ENCODE measurements around the gene SMARCAL1. TPM values are rescaled to one million over a fixed set of nuclear protein-coding genes. Genes with fewer than 3 reads are reported as not detected.

Gene SMARCAL1
- total RNA-seq, 1 experiment from 2014 or later, result 8.6 TPM

- in situ Hi-C loops (cut with HindIII; ENCODE audit: low pct_unique_long_range_greater_than_20kb, low sequenced_read_pairs), result no loop called here
- DNase-seq (ENCODE audit: low read depth), result no peak
Observed at GRCh38 chr2:216389570-216389969, 22.7 kb upstream of the SMARCAL1 start.

DNA sequence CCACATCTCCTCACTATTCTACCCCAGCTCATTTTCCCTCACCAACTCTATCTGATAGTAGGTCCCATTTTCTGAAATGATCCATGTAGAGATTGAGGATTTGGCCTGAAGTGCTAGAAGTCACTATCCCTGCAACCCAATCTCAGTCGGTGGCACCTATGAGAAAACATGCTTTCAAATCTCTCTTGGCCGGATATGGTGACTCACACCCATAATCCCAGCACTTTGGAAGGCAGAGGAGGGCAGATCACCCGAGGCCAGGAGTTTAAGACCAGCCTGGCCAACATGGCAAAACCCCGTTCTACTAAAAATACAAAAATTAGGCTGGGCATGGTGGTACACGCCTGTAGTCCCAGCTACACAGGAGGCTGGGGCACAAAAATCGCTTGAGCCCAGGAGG lies 20.9 kb upstream of the SMARCAL1 start:
- in situ Hi-C loops (cut with HindIII; ENCODE audit: low pct_unique_long_range_greater_than_20kb, low sequenced_read_pairs), result no loop called here
- no peak for DNase-seq (ENCODE audit: low read depth)

- DNase-seq (ENCODE audit: low read depth), result no peak
- in situ Hi-C loops (cut with HindIII; ENCODE audit: low pct_unique_long_range_greater_than_20kb, low sequenced_read_pairs), result no loop called here
Observed at GRCh38 chr2:216392018-216392562, 20.2 kb upstream of the SMARCAL1 start.

DNA sequence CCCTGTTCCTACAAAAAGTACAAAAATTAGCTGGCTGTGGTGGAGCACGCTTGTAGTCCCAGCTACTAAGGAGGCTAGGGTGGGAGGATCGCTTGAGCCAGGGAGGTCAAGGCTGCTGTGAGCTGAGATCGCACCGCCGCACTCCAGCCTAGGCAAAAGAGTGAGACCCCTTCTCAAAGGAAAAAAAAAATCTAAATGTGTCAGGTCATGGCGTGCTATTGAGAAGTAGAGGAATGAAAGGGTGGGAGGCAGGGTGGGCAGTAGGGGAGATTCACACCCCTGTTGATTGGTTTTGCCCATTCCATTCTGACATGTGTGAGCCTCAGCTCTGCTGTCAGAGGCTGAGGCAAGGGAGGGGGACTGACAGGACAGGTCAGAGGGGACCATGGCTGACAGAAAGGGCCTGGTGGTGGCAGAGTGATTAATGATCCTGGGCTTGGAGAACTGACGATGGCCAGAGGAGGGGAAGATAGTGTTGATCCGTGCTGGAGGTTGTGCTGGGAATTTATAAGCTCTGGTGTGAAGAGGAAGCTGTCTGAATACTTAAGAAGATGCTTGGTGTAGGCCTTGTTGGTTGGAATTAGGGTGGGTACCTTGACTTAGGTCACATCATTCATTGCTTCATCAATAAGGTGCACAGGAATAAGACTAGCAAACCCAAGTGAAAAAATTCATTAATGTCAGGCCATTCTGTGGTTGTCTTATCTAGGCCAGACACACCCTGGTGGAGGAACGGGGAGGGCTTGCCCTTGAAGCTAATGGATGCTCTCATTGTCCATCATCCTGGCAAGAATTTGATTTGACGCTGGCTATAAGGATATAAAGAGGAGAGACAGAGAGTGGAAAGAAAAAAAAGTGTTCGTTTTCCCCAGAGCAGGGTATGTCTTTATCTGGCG lies 19.1 kb upstream of the SMARCAL1 start:
- in situ Hi-C loops (cut with HindIII; ENCODE audit: low pct_unique_long_range_greater_than_20kb, low sequenced_read_pairs), result no loop called here
- no peak for DNase-seq (ENCODE audit: low read depth)

GRCh38 chr2:216394881-216395280 lies 17.4 kb upstream of the SMARCAL1 start:
- in situ Hi-C loops (cut with HindIII; ENCODE audit: low pct_unique_long_range_greater_than_20kb, low sequenced_read_pairs), result no loop called here
- DNase-seq (ENCODE audit: low read depth), result no peak

GRCh38 chr2:216399621-216400020 lies 12.7 kb upstream of the SMARCAL1 start:
- DNase-seq (ENCODE audit: low read depth), result no peak
- in situ Hi-C loops (cut with HindIII; ENCODE audit: low pct_unique_long_range_greater_than_20kb, low sequenced_read_pairs), result no loop called here

GRCh38 chr2:216402751-216403150 lies 9.5 kb upstream of the SMARCAL1 start:
- in situ Hi-C loops (cut with HindIII; ENCODE audit: low pct_unique_long_range_greater_than_20kb, low sequenced_read_pairs), result no loop called here
- no peak for DNase-seq (ENCODE audit: low read depth)

GRCh38 chr2:216404010-216404618 lies 8.2 kb upstream of the SMARCAL1 start:
- in situ Hi-C loops (cut with HindIII; ENCODE audit: low pct_unique_long_range_greater_than_20kb, low sequenced_read_pairs), result no loop called here
- no peak for DNase-seq (ENCODE audit: low read depth)

- in situ Hi-C loops (cut with HindIII; ENCODE audit: low pct_unique_long_range_greater_than_20kb, low sequenced_read_pairs), result no loop called here
- DNase-seq (ENCODE audit: low read depth), result no peak
Observed at GRCh38 chr2:216405588-216405987, 6.7 kb upstream of the SMARCAL1 start.

- in situ Hi-C loops (cut with HindIII; ENCODE audit: low pct_unique_long_range_greater_than_20kb, low sequenced_read_pairs), result no loop called here
- no peak for DNase-seq (ENCODE audit: low read depth)
Observed at GRCh38 chr2:216406826-216407225, 5.5 kb upstream of the SMARCAL1 start.

GRCh38 chr2:216408426-216409290 lies 3.6 kb upstream of the SMARCAL1 start:
- DNase-seq (ENCODE audit: low read depth), result no peak
- in situ Hi-C loops (cut with HindIII; ENCODE audit: low pct_unique_long_range_greater_than_20kb, low sequenced_read_pairs), result no loop called here

- no peak for DNase-seq (ENCODE audit: low read depth)
- in situ Hi-C loops (cut with HindIII; ENCODE audit: low pct_unique_long_range_greater_than_20kb, low sequenced_read_pairs), result no loop called here
Observed at GRCh38 chr2:216410550-216410949, 1.7 kb upstream of the SMARCAL1 start.

DNA sequence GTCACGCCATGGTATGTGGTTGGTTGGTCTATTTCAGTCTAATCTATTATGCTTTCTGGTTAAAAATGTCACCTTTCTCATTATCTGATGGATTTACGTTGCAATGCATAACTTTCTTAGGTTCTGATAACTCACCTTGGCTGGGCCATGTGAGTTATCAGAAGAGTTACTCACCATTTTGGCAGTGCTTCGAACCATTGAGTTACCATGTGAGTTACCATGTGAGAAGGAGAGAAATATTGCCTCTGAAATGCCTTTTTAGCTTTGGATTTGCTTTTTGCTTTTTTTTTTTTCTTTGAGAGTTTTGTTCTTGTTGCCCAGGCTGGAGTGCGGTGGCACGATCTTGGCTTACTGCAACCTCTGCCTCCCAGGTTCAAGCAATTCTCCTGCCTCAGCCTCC lies 1.6 kb downstream of the SMARCAL1 start:
- in situ Hi-C loops (cut with HindIII; ENCODE audit: low pct_unique_long_range_greater_than_20kb, low sequenced_read_pairs), result no loop called here
- no peak for DNase-seq (ENCODE audit: low read depth)

GRCh38 chr2:216414772-216415319 lies 2.6 kb downstream of the SMARCAL1 start:
- in situ Hi-C loops (cut with HindIII; ENCODE audit: low pct_unique_long_range_greater_than_20kb, low sequenced_read_pairs), result no loop called here
- no peak for DNase-seq (ENCODE audit: low read depth)

GRCh38 chr2:216415541-216415940 lies 3.3 kb downstream of the SMARCAL1 start:
- no peak for DNase-seq (ENCODE audit: low read depth)
- in situ Hi-C loops (cut with HindIII; ENCODE audit: low pct_unique_long_range_greater_than_20kb, low sequenced_read_pairs), result no loop called here

GRCh38 chr2:216416571-216417307 lies 4.5 kb downstream of the SMARCAL1 start:
- in situ Hi-C loops (cut with HindIII; ENCODE audit: low pct_unique_long_range_greater_than_20kb, low sequenced_read_pairs), result no loop called here

DNA sequence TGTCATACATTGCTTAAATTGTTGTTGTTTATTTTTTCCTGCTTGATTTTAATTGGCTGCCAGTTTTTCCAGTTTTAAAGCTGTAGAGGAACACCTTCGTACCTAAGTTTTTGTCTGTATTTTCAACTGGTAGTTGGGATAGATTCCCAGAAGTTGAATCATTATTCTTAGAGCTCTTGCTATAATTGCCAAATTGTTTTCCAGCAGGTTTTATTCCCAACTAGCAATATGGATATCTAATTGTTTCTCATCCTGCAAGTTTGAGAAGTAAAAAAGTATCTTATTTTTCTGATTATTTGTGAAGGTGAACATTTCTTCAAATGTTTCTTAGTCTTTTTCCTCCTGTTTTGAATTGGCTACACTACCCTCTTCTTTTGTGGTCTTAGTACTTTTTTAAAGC lies 6.7 kb downstream of the SMARCAL1 start:
- DNase-seq (ENCODE audit: low read depth), result no peak
- in situ Hi-C loops (cut with HindIII; ENCODE audit: low pct_unique_long_range_greater_than_20kb, low sequenced_read_pairs), result no loop called here

More at GRCh38 chr2:216416571-216417307, 4.5 kb downstream of the SMARCAL1 start:
- DNase-seq (ENCODE audit: low read depth), result no peak

All from Caki2 (cell line).